HG03558 (cell line): ENCODE measurements around the gene SUV39H1.

Experiments
- ATAC-seq: cut with Tn5 transposase; IDR thresholded peaks from one replicate; pipeline ENCODE4 v1.9.1; 2021; ENCODE audit warnings: moderate number of reproducible peaks; ENCODE audit not compliant: unreplicated experiment; ENCODE audit errors: extremely low read depth

The SUV39H1 gene

GRCh38 chrX:48754238-48754637, 57.7 kb downstream of the SUV39H1 start:
- no peak for ATAC-seq
